DMS53 (cell line): ENCODE results near the gene EIF2S1.
"Not testable (repeated sequence)": the region's sequence is repeated elsewhere in the genome, so short reads cannot be mapped to it uniquely, and the experiment has no call there.

Experiments used
- DNase-seq: peaks from one replicate; lab custom pipeline; 2025; lab: John Stamatoyannopoulos, UW

EIF2S1 gene

GRCh38 chr14:67359775-67360469 lies at the start of gene EIF2S1, which contains the start of gene ATP6V1D:
EIF2S1 (plus strand) TSS chr14:67360328; CDS start chr14:67364768, 4,440 bp downstream.
ATP6V1D (minus strand) TSS chr14:67359804; CDS start chr14:67359698, 106 bp downstream.
- DNase-seq = peak; percentile 95

- peak; percentile 3 for DNase-seq
These were observed 48.3 kb upstream of the EIF2S1 start for GRCh38 chr14:67311868-67312267.

- DNase-seq = peak; percentile 56
These were observed 47.0 kb upstream of the EIF2S1 start for GRCh38 chr14:67313153-67313552.

- DNase-seq = no peak
These were observed 42.3 kb upstream of the EIF2S1 start for GRCh38 chr14:67317822-67318221.

- peak; percentile 7 for DNase-seq
These were observed 41.0 kb upstream of the EIF2S1 start for GRCh38 chr14:67319142-67319541.

GRCh38 chr14:67329666-67330065 lies 30.5 kb upstream of the EIF2S1 start:
- not testable (repeated sequence) for DNase-seq

- no peak for DNase-seq
These were observed 28.6 kb upstream of the EIF2S1 start for GRCh38 chr14:67331368-67332125.

- DNase-seq = no peak
These were observed 27.7 kb upstream of the EIF2S1 start for GRCh38 chr14:67332468-67332867.

GRCh38 chr14:67335781-67336180 lies 24.3 kb upstream of the EIF2S1 start:
- DNase-seq = peak; percentile 38

GRCh38 chr14:67341231-67341630 lies 18.9 kb upstream of the EIF2S1 start:
- DNase-seq = not testable (repeated sequence)

GRCh38 chr14:67343601-67344230 lies 16.4 kb upstream of the EIF2S1 start:
- no peak for DNase-seq

- DNase-seq = no peak
These were observed 14.5 kb upstream of the EIF2S1 start for GRCh38 chr14:67345583-67345982.

- no peak for DNase-seq
These were observed 8.1 kb upstream of the EIF2S1 start for GRCh38 chr14:67352055-67352454.

- DNase-seq = no peak
These were observed 2.8 kb upstream of the EIF2S1 start for GRCh38 chr14:67357186-67357968.

- no peak for DNase-seq
These were observed 2.2 kb upstream of the EIF2S1 start for GRCh38 chr14:67357969-67358354.

- DNase-seq = peak; percentile 17
These were observed 979 bp upstream of the EIF2S1 start for GRCh38 chr14:67358924-67359774.

GRCh38 chr14:67360470-67361206 lies 510 bp downstream of the EIF2S1 start:
- DNase-seq = no peak

- DNase-seq = no peak
These were observed 5.3 kb downstream of the EIF2S1 start for GRCh38 chr14:67365476-67365875.

- no peak for DNase-seq
These were observed 10.7 kb downstream of the EIF2S1 start for GRCh38 chr14:67370830-67371229.
